ENCODE data around the gene ADAMTS20. TPM values are rescaled to one million over a fixed set of nuclear protein-coding genes. Genes with fewer than 3 reads are reported as not detected.
"Not testable (repeated sequence)": the region's sequence is repeated elsewhere in the genome, so short reads cannot be mapped to it uniquely, and the experiment has no call there.

ADAMTS20 gene
- total RNA-seq, 2 donors from 2014 or later = not detected

DNA sequence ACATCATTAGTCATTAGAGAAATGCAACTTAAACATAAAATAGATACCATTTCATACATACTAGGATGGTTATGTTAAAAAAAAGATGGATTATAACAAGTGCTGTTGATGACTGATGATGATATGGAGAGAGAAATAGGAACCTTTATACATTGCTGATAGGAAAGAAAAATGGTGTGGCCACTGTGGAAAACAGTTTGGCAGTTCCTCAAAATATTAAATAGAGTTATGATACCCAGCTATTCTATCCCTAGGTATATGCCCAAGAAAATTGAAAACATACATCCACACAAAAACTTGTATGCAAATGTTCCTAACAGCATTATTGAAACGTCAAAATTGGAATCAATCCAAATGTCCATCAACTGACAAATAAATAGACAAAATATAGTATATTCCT, 170.1 kb downstream of the ADAMTS20 start:
- DNase-seq (no peak), ATAC-seq (replicated peaks in 1 of 2) (no peak)
- Mint-ChIP-seq H3K9me3 (peaks cover 6 to 10% of the 10 kb centered on the region in 2 donors), H3K4me3 (no peak overlapping the region), H3K27ac (no peak overlapping the region), H3K27me3 (ENCODE audit: low read depth) (no peaks in the 10 kb centered on the region), H3K36me3 (ENCODE audit: insufficient read depth in 2 of 2) (no peaks in the 10 kb centered on the region), H3K4me1 (ENCODE audit: low read depth) (no peaks in the 10 kb centered on the region)

DNA sequence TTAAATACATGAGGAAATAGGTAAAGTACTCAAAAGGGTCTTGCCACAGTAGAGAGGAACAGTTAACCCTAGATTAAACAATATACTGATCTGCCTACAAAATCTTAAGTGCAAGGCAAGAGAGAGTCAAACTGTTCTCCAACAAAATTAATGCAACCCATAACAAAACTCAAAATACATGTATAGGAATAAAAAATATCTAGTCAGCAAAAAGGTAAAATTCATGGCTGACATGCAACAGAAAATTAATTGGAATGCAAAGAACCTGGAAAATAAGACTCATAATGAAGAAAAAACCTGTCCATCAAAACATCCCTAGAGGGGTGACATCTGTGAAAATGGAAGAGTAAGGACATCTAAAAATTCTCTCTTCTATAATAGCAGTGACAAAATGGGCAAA, 173.6 kb downstream of the ADAMTS20 start:
- ATAC-seq (replicated peaks in 1 of 2) = no peak
- H3K4me1 Mint-ChIP-seq (ENCODE audit: low read depth) = no peaks in the 10 kb centered on the region
- peaks cover 2 to 5% of the 10 kb centered on the region in 2 donors for H3K9me3 Mint-ChIP-seq
- no peak for DNase-seq
- H3K27me3 Mint-ChIP-seq (ENCODE audit: low read depth) = no peaks in the 10 kb centered on the region
- H3K36me3 Mint-ChIP-seq (ENCODE audit: insufficient read depth in 2 of 2) = no peaks in the 10 kb centered on the region
- H3K4me3 Mint-ChIP-seq = no peak overlapping the region
- no peak overlapping the region for H3K27ac Mint-ChIP-seq

GRCh38 chr12:43370263-43370662, 181.7 kb downstream of the ADAMTS20 start:
- DNase-seq (no peak), ATAC-seq (replicated peaks in 1 of 2) (no peak)
- Mint-ChIP-seq H3K36me3 (ENCODE audit: insufficient read depth in 2 of 2) (no peaks in the 10 kb centered on the region), H3K9me3 (no peaks in the 10 kb centered on the region), H3K27ac (no peak overlapping the region), H3K27me3 (ENCODE audit: low read depth) (no peaks in the 10 kb centered on the region), H3K4me3 (no peak overlapping the region), H3K4me1 (ENCODE audit: low read depth) (no peaks in the 10 kb centered on the region)

DNA sequence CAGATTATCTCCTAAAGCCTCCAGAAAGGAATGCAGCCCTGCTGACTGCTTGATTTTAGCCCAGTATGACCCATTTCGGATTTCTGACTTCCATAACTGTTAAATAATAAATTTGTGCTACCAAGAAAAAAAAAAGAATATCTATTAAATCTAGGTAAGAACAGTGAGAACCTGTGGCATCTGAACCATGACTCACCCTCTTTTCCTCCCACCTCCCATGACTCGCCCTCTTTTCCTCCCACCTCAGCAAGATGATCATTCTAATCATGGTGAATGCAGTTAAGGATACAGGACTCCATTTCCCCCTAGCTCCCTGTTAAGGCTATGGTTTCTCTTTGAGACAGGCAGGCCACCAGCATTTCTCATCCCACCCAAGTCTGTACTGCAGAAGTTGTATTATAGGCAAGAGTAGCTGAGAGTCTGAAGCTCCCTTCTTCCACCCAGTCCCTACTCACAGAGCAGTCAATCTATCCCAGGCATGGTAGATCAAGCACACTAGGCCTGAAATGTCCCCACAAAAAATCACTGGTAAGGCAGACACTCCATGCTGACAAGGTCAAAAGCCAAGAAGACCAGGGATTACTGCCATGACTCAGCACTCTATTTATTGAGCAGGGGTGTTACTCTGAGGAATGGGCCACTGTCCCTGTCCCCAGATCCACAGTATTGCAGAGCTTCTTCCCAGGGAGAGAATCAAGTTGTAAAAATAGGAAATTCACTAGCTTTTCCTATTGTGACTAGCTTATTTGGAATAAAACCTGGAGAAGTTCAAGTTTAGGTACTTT, 188.9 kb downstream of the ADAMTS20 start:
- no peak for DNase-seq
- no peak overlapping the region for H3K27ac Mint-ChIP-seq
- no peak overlapping the region for H3K4me3 Mint-ChIP-seq
- no peaks in the 10 kb centered on the region for H3K27me3 Mint-ChIP-seq (ENCODE audit: low read depth)
- no peaks in the 10 kb centered on the region for H3K36me3 Mint-ChIP-seq (ENCODE audit: insufficient read depth in 2 of 2)
- H3K4me1 Mint-ChIP-seq (ENCODE audit: low read depth) = no peaks in the 10 kb centered on the region
- no peak for ATAC-seq (replicated peaks in 1 of 2)
- H3K9me3 Mint-ChIP-seq = peaks cover 4% of the 10 kb centered on the region in 2 donors

DNA sequence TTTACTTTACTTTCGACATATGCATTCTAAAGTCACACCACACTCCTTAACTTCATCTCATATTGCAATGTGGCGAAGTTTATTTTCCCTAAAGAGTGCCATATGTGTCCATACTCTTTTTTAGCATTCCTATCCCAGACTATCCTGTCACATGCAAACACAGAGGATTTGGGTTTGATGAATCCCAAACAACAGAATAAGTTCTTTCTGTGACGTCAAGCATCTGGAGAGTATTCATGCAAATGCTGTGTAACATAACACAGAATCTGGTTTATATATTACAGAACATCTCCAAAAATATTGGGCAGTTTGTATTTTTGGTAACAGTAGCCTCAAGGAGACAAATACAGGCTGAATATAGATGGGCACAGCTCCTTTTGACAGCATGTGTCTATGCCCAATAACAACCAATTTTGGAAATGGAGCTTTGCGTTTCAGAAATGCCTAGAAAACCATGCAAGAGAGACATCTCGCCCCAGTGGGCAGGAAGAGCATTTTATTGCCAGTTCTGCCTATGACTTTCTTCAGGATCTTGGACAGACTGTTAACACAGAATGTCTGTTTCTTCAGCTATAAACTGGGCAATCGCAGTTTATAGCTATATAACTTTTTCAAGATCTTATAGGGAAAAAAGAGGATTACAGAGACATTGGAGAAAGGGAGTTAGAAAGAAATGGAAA, 190.8 kb downstream of the ADAMTS20 start:
- H3K27ac Mint-ChIP-seq = no peak overlapping the region
- ATAC-seq (replicated peaks in 1 of 2) (no peak), DNase-seq (no peak)
- peaks cover 4% of the 10 kb centered on the region in 2 donors for H3K9me3 Mint-ChIP-seq
- no peaks in the 10 kb centered on the region for H3K4me1 Mint-ChIP-seq (ENCODE audit: low read depth)
- no peaks in the 10 kb centered on the region for H3K27me3 Mint-ChIP-seq (ENCODE audit: low read depth)
- H3K36me3 Mint-ChIP-seq (ENCODE audit: insufficient read depth in 2 of 2) = no peaks in the 10 kb centered on the region
- no peak overlapping the region for H3K4me3 Mint-ChIP-seq

GRCh38 chr12:43360001-43360400, 192.0 kb downstream of the ADAMTS20 start:
- not testable (repeated sequence) for H3K27me3 Mint-ChIP-seq (ENCODE audit: low read depth)

DNA sequence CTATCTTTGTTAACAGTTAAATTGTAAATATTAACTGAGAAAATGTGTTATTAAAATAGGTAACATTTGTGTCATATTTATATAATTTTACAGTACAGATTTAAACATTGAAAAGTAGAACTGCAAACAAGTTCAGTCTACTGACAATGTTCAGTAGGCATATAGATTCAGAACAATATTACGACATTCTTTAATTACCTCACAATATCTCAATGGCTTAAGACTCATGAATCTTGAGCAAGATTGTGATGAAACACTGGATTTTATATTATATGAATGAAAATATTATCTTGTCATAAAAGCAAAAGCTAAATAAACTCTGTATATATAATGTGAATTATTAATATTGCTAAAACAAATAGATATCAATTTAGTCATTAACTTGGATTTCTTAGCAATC, 194.9 kb downstream of the ADAMTS20 start:
- DNase-seq (no peak), ATAC-seq (replicated peaks in 1 of 2) (no peak)
- Mint-ChIP-seq H3K4me3 (no peak overlapping the region), H3K27ac (no peak overlapping the region), H3K36me3 (ENCODE audit: insufficient read depth in 2 of 2) (no peaks in the 10 kb centered on the region), H3K9me3 (peaks cover 1 to 3% of the 10 kb centered on the region in 2 donors), H3K4me1 (ENCODE audit: low read depth) (no peaks in the 10 kb centered on the region), H3K27me3 (ENCODE audit: low read depth) (no peaks in the 10 kb centered on the region)

More at GRCh38 chr12:43360001-43360400, 192.0 kb downstream of the ADAMTS20 start:
- ATAC-seq (replicated peaks in 1 of 2); H3K27ac Mint-ChIP-seq; H3K9me3 Mint-ChIP-seq; DNase-seq; H3K36me3 Mint-ChIP-seq (ENCODE audit: insufficient read depth in 2 of 2); H3K4me3 Mint-ChIP-seq; H3K4me1 Mint-ChIP-seq (ENCODE audit: low read depth): not testable (repeated sequence)

GRCh38 chr12:43352001-43352400, 200.0 kb downstream of the ADAMTS20 start:
- ATAC-seq (replicated peaks in 1 of 2) = no peak
- no peaks in the 10 kb centered on the region for H3K36me3 Mint-ChIP-seq (ENCODE audit: insufficient read depth in 2 of 2)
- H3K27me3 Mint-ChIP-seq (ENCODE audit: low read depth) = no peaks in the 10 kb centered on the region
- no peaks in the 10 kb centered on the region for H3K4me1 Mint-ChIP-seq (ENCODE audit: low read depth)
- DNase-seq = no peak
- H3K4me3 Mint-ChIP-seq = no peak overlapping the region
- peaks cover 0 to 2% of the 10 kb centered on the region in 2 donors for H3K9me3 Mint-ChIP-seq
- H3K27ac Mint-ChIP-seq = no peak overlapping the region

GRCh38 chr12:43349863-43350262, 202.1 kb downstream of the ADAMTS20 start:
- no peaks in the 10 kb centered on the region for H3K27me3 Mint-ChIP-seq (ENCODE audit: low read depth)
- H3K36me3 Mint-ChIP-seq (ENCODE audit: insufficient read depth in 2 of 2) = peaks cover 3 to 4% of the 10 kb centered on the region in 2 donors
- ATAC-seq (replicated peaks in 1 of 2) = no peak
- no peaks in the 10 kb centered on the region for H3K4me1 Mint-ChIP-seq (ENCODE audit: low read depth)
- H3K9me3 Mint-ChIP-seq = peaks cover 4% of the 10 kb centered on the region in 2 donors
- H3K4me3 Mint-ChIP-seq = no peak overlapping the region
- H3K27ac Mint-ChIP-seq = no peak overlapping the region
- no peak for DNase-seq

DNA sequence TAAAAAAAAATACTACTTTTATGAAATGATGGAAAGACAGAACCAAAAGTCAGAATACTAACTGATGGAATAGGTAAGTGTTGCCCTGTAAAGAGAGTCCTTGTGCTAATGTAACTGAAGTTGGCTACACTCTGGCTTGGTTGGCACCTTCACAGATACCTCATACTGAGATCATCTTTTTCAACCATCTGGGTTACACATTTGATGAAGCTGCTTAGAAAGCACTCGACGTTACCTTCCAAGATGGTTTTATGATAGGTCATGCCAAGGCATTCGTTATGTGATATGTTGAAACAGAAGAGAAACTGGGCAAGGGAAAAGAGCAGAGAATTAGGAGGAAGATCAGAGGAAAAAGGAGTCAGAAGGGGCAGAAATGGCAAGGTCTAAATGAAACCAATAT, 203.8 kb downstream of the ADAMTS20 start:
- Mint-ChIP-seq H3K4me3 (no peak overlapping the region), H3K9me3 (peaks cover 9 to 13% of the 10 kb centered on the region in 2 donors), H3K4me1 (ENCODE audit: low read depth) (no peaks in the 10 kb centered on the region), H3K36me3 (ENCODE audit: insufficient read depth in 2 of 2) (peaks cover 3 to 4% of the 10 kb centered on the region in 2 donors), H3K27me3 (ENCODE audit: low read depth) (no peaks in the 10 kb centered on the region), H3K27ac (no peak overlapping the region)
- DNase-seq (no peak), ATAC-seq (replicated peaks in 1 of 2) (no peak)

GRCh38 chr12:43347026-43347425, 205.0 kb downstream of the ADAMTS20 start:
- ATAC-seq (replicated peaks in 1 of 2) = no peak
- Mint-ChIP-seq H3K27me3 (ENCODE audit: low read depth) (no peaks in the 10 kb centered on the region), H3K36me3 (ENCODE audit: insufficient read depth in 2 of 2) (peaks cover 3 to 4% of the 10 kb centered on the region in 2 donors), H3K4me1 (ENCODE audit: low read depth) (no peaks in the 10 kb centered on the region), H3K4me3 (no peak overlapping the region), H3K27ac (no peak overlapping the region), H3K9me3 (peaks cover 9 to 13% of the 10 kb centered on the region in 2 donors)
- DNase-seq = no peak

- DNase-seq (no peak), ATAC-seq (replicated peaks in 1 of 2) (no peak)
- H3K4me1 Mint-ChIP-seq (ENCODE audit: low read depth) = no peaks in the 10 kb centered on the region
- H3K27ac Mint-ChIP-seq = no peak overlapping the region
- peaks cover 7 to 13% of the 10 kb centered on the region in 2 donors for H3K9me3 Mint-ChIP-seq
- H3K4me3 Mint-ChIP-seq = no peak overlapping the region
- peaks cover 3 to 4% of the 10 kb centered on the region in 2 donors for H3K36me3 Mint-ChIP-seq (ENCODE audit: insufficient read depth in 2 of 2)
- H3K27me3 Mint-ChIP-seq (ENCODE audit: low read depth) = no peaks in the 10 kb centered on the region
Observed at GRCh38 chr12:43345023-43345422, 207.0 kb downstream of the ADAMTS20 start.

DNA sequence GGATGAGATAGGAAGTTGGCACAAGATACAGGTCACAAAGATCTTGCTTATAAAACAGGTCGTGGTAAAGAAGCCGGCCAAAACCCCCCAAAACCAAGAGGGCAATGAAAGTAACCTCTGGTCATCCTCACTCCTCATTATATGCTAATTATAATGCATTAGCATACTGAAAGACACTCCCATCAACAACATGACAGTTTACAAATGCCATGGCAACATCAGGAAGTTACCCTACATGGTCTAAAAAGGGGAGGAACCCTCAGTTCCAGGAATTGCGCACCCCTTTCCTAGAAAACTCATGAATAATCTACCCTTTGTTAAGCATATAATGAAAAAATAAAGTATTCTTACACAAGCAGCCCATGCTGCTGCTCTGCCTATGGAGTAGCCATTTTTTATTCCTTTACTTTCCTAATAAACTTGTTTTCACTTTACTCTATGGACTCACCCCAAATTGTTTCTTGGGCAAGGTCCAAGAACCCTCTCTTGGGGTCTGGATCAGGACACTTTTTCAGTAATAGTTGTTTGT, 210.2 kb downstream of the ADAMTS20 start:
- not testable (repeated sequence) for H3K27ac Mint-ChIP-seq; H3K36me3 Mint-ChIP-seq (ENCODE audit: insufficient read depth in 2 of 2); H3K27me3 Mint-ChIP-seq (ENCODE audit: low read depth); H3K4me1 Mint-ChIP-seq (ENCODE audit: low read depth); ATAC-seq (replicated peaks in 1 of 2); H3K4me3 Mint-ChIP-seq; DNase-seq
- H3K9me3 Mint-ChIP-seq = peaks cover 7 to 13% of the 10 kb centered on the region in 2 donors
